Smooth muscle cell (in vitro differentiated cells): ENCODE data around the gene HES2. TPM values are rescaled to one million over a fixed set of nuclear protein-coding genes. Genes with fewer than 3 reads are reported as not detected.
"Not testable (repeated sequence)": the region's sequence is repeated elsewhere in the genome, so short reads cannot be mapped to it uniquely, and the experiment has no call there.

Experiments
- DNase-seq: peaks from one replicate; lab custom pipeline; 2025; ENCODE audit not compliant: unreplicated experiment; lab: John Stamatoyannopoulos, UW
- H2AFZ ChIP-seq: fragments of 200-600 bp; sonication (generic); 2 replicates; pipeline ENCODE4 v1.6.0; 2016; ENCODE audit warnings: antibody characterized with exemption, low read depth, mild to moderate bottlenecking
- H3F3A ChIP-seq: fragments of 200-600 bp; sonication (generic); 2 replicates; pipeline ENCODE4 v1.6.0; 2017; ENCODE audit warnings: antibody characterized with exemption, low read depth
- H3K27ac ChIP-seq: fragments of 200-600 bp; sonication (generic); 2 replicates; pipeline ENCODE4 v1.5.1; 2016; ENCODE audit warnings: low read depth, mild to moderate bottlenecking
- H3K27me3 ChIP-seq: fragments of 200-600 bp; sonication (generic); 2 replicates; pipeline ENCODE4 v1.6.1; 2016; ENCODE audit warnings: low read depth, mild to moderate bottlenecking
- H3K36me3 ChIP-seq: fragments of 200-600 bp; sonication (generic); 2 replicates; pipeline ENCODE4 v1.5.1; 2016; ENCODE audit warnings: low read depth
- H3K4me1 ChIP-seq: fragments of 200-600 bp; sonication (generic); 2 replicates; pipeline ENCODE4 v1.5.1; 2016; ENCODE audit warnings: low read depth
- H3K4me2 ChIP-seq: fragments of 200-600 bp; sonication (generic); 2 replicates; pipeline ENCODE4 v1.6.0; 2016; ENCODE audit warnings: mild to moderate bottlenecking
- H3K4me3 ChIP-seq: fragments of 200-600 bp; sonication (generic); 2 replicates; pipeline ENCODE4 v1.5.1; 2016; ENCODE audit warnings: mild to moderate bottlenecking
- H3K79me2 ChIP-seq: fragments of 200-600 bp; sonication (generic); 2 replicates; pipeline ENCODE4 v1.6.0; 2016; ENCODE audit warnings: low read depth, mild to moderate bottlenecking
- H3K9ac ChIP-seq: fragments of 200-600 bp; sonication (generic); 2 replicates; pipeline ENCODE4 v1.6.0; 2016; ENCODE audit warnings: low read depth
- H3K9me3 ChIP-seq: fragments of 200-600 bp; sonication (generic); replicated peaks from 2 replicates; pipeline ENCODE4 v1.5.1; 2016; ENCODE audit warnings: low read depth
- H4K20me1 ChIP-seq: fragments of 200-600 bp; sonication (generic); 2 replicates; pipeline ENCODE4 v1.6.0; 2016; ENCODE audit warnings: low read depth
- WGBS: methylation state at CpG from one replicate; pipeline ENCODE4 v1.1.7; 2016; ENCODE audit warnings: low lambda C conversion rate; 5-methylcytosine and 5-hydroxymethylcytosine counted together
- polyA plus RNA-seq: library from polyadenylated mRNA; unstranded; fragments of >200 nt; fragmentation: Nextera tagmentation; extraction: Ambion mirVana; gene quantifications from 2 replicates; pipeline ENCODE4 v1.2.1, GENCODE V29; 2016
- total RNA-seq: library from RNA; depleted of rRNA; stranded (reverse); fragments of >200 nt; gene quantifications from 2 replicates; pipeline ENCODE4 v1.2.3, GENCODE V29; 2014
- TF ChIP-seq, protein P1 (sequence below): fragments of 200-600 bp; sonication (generic); IDR thresholded peaks from 2 replicates; pipeline ENCODE4 v1.5.1; 2017; ENCODE audit warnings: borderline replicate concordance, mild to moderate bottlenecking, antibody characterized with exemption; ENCODE audit not compliant: insufficient read depth, poor library complexity, severe bottlenecking

HES2 gene
- total and polyA plus RNA-seq, 2 experiments from 2014 or later = 1.7 to 4.6 TPM

DNA sequence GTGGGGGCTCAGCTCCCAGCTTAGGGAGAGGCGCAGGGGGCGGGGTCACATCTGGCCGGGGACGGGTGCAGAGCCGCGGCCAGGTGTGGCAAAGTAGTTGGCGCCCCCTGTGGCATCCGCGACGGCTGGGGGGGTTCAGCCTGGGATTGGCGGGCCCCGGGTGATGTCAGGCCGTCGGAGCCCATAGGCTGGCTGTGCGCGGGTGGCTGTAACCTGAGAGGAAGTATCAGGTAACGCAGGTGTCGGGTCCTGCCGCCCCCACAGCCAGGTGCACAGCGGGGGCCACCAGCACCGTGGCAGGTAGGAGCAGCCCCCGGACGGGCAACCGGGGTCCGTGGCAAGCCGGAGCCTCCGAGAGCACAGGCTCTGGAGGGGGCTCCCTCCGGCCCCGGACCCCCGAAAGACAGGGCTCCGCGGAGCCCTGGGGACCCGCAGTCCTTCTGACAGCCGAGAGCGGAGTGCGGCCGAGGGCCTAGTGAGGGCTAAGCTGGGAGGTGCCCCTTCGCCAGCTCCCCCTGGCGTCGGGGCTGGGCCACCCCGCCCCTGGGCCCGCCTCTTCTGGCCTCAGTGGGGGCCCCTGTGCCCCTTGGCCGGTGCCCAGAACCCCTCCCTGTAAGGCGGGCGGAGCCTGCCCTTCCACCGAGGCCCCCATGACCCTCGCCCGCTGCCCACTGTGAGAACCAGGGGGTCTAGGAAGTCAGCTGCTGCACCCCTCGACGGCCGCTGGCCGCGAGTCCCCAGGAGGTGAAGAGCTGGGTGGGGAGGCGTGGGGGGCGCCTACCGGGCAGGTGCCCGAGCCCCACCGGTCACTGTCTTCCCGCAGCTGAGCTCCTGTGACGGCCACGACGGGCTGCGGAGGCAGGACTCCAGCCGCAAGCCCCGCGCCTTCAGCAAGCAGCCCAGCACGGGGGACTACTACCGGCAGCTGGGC lies 28.4 kb upstream of the HES2 start:
- TF ChIP-seq, protein P1, sequence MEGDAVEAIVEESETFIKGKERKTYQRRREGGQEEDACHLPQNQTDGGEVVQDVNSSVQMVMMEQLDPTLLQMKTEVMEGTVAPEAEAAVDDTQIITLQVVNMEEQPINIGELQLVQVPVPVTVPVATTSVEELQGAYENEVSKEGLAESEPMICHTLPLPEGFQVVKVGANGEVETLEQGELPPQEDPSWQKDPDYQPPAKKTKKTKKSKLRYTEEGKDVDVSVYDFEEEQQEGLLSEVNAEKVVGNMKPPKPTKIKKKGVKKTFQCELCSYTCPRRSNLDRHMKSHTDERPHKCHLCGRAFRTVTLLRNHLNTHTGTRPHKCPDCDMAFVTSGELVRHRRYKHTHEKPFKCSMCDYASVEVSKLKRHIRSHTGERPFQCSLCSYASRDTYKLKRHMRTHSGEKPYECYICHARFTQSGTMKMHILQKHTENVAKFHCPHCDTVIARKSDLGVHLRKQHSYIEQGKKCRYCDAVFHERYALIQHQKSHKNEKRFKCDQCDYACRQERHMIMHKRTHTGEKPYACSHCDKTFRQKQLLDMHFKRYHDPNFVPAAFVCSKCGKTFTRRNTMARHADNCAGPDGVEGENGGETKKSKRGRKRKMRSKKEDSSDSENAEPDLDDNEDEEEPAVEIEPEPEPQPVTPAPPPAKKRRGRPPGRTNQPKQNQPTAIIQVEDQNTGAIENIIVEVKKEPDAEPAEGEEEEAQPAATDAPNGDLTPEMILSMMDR = no peak
- Histone ChIP-seq H3K4me1 (peaks cover 4% of the 10 kb centered on the region), H3K9me3 (no peaks in the 10 kb centered on the region), H3K9ac (no peak overlapping the region), H3K36me3 (no peaks in the 10 kb centered on the region), H4K20me1 (no peaks in the 10 kb centered on the region), H2AFZ (no peak overlapping the region), H3F3A (no peaks in the 10 kb centered on the region), H3K27ac (no peak overlapping the region), H3K4me2 (peak overlapping the region; percentile 77), H3K4me3 (peak overlapping the region; percentile 34), H3K27me3 (peaks cover 49% of the 10 kb centered on the region), H3K79me2 (no peaks in the 10 kb centered on the region)
- 3% methylated on average over 56 of the region's 68 CpGs for WGBS
- DNase-seq = no peak

DNA sequence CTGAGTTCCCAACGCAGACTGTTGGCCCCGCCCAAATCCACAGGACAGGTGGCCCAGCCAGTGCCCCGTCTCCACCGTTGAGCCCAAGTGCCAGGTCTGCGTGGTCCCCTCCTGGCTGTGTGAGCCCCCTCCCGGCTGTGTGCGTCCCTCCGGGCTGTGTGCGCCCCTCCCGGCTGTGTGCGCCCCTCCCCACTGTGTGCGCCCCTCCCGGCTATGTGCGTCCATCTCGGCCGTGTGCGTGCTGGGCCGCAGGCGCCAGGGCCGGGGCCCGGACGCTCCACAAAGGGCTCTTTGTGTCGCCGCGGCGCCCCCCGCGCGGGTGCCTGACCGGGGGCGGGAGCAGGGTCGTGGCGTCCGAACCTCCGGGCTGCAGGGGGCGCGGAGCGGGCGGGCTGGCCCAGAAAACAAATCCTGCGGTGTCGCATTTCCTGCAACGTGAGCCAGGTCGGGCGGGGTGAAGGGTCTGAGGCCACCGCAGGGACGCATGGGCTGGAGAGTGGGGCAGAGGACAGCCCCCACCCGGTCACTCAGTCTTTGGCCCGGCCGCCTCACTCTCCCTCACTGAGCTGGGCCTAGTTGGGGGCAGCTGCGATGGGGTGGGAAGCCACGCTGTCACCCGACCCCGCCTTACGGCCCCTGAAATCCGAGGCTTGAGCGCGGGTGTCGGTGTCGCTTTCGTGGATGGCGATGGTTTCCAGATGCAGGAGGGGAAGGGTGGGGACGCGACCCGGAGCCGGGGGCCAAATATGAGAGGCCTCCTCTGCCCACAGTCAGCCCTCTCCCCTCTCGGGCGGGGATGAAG lies 27.5 kb upstream of the HES2 start:
- no peaks in the 10 kb centered on the region for H4K20me1 ChIP-seq

DNA sequence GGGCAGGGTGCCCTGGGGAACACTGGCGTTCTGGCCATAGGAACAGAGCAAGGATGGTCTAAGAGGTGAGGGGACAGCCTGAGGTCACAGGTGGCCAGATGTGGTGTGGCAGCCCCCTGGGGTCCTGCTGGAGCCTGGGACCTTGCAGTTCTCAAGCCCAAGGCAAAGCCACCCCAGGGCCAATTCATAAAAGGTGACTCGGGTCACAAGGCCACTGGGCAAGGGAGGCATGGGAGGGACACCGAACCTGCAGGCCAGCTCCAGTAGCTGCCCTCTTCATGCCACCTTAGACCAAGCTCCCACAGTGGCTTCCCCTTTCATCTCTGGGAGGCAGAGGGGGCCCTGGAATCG lies 26.9 kb upstream of the HES2 start:
- Histone ChIP-seq H4K20me1 (no peaks in the 10 kb centered on the region), H3K4me1 (peaks cover 4% of the 10 kb centered on the region), H3K27me3 (peaks cover 54% of the 10 kb centered on the region), H3F3A (no peaks in the 10 kb centered on the region), H3K4me2 (no peak overlapping the region), H3K9ac (no peak overlapping the region), H3K79me2 (no peaks in the 10 kb centered on the region), H3K36me3 (no peaks in the 10 kb centered on the region), H2AFZ (no peak overlapping the region), H3K9me3 (no peaks in the 10 kb centered on the region), H3K4me3 (no peak overlapping the region), H3K27ac (no peak overlapping the region)
- no peak for DNase-seq
- TF ChIP-seq, protein P1 = no peak
- 59% methylated on average over 4 of the region's 4 CpGs for WGBS

More for the DNA sequence above, 27.5 kb upstream of the HES2 start:
- 6% methylated on average over 16 of the region's 67 CpGs for WGBS
- Histone ChIP-seq H3K27me3 (peaks cover 49% of the 10 kb centered on the region), H3K27ac (no peak overlapping the region), H2AFZ (no peak overlapping the region), H3K4me3 (peak overlapping the region; percentile 34), H3K4me2 (peak overlapping the region; percentile 77), H3F3A (no peaks in the 10 kb centered on the region), H3K36me3 (no peaks in the 10 kb centered on the region), H3K4me1 (peaks cover 4% of the 10 kb centered on the region), H3K9ac (no peak overlapping the region), H3K9me3 (no peaks in the 10 kb centered on the region), H3K79me2 (no peaks in the 10 kb centered on the region)
- no peak for DNase-seq
- TF ChIP-seq, protein P1 = no peak

DNA sequence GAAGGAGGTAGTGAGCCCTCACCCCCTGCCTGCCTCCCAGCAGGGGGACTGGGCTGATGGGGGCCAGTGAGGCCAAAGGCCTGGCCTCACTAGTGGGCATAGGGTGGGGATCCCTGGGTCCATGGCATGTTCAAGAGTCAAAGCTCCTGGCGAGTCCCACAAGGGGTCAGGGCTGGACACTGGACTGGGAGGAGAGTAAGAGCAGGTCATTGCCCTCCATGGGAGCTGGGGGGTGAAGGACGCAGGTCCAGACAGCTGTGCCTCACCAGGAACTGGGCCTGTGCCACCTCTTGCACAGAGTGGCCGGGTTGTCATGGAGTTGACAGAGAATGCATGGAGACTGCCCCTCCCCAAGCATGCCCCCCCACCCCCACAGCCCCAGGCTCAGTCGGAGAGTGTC lies 26.2 kb upstream of the HES2 start:
- H2AFZ ChIP-seq, DNase-seq, H3K36me3 ChIP-seq, H4K20me1 ChIP-seq, H3F3A ChIP-seq, H3K27ac ChIP-seq, H3K4me1 ChIP-seq, H3K4me2 ChIP-seq, H3K4me3 ChIP-seq, H3K9ac ChIP-seq, H3K79me2 ChIP-seq, H3K9me3 ChIP-seq: not testable (repeated sequence)
- 89% methylated on average over 4 of the region's 4 CpGs for WGBS
- H3K27me3 ChIP-seq = peaks cover 59% of the 10 kb centered on the region
